ENCODE measurements around the gene SOS1.

- TF ChIP-seq GABPA (IDR thresholded peaks at IDR 0.05; ENCODE audit: low read depth) (no peak), FOXM1 (IDR thresholded peaks at IDR 0.05; ENCODE audit: low read depth) (no peak), SMC3 (IDR thresholded peaks at IDR 0.05; ENCODE audit: low read depth, low read length) (no peak), POLR2AphosphoS5 (IDR thresholded peaks at IDR 0.05; ENCODE audit: low read depth, low read length) (no peak), CHD2 (IDR thresholded peaks at IDR 0.05; ENCODE audit: low read length, partially characterized antibody) (no peak)
- TF ChIP-seq, protein P1, sequence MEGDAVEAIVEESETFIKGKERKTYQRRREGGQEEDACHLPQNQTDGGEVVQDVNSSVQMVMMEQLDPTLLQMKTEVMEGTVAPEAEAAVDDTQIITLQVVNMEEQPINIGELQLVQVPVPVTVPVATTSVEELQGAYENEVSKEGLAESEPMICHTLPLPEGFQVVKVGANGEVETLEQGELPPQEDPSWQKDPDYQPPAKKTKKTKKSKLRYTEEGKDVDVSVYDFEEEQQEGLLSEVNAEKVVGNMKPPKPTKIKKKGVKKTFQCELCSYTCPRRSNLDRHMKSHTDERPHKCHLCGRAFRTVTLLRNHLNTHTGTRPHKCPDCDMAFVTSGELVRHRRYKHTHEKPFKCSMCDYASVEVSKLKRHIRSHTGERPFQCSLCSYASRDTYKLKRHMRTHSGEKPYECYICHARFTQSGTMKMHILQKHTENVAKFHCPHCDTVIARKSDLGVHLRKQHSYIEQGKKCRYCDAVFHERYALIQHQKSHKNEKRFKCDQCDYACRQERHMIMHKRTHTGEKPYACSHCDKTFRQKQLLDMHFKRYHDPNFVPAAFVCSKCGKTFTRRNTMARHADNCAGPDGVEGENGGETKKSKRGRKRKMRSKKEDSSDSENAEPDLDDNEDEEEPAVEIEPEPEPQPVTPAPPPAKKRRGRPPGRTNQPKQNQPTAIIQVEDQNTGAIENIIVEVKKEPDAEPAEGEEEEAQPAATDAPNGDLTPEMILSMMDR (IDR thresholded peaks at IDR 0.05): no peak
Observed at GRCh38 chr2:39080152-39080551, 40.7 kb downstream of the SOS1 start.
